Smooth muscle cell (in vitro differentiated cells): Measurements from ENCODE around the gene KLHL26. TPM values are rescaled to one million over a fixed set of nuclear protein-coding genes. Genes with fewer than 3 reads are reported as not detected.
A peak's percentile ranks its signal among the peaks of the same experiment; 100 is the strongest.

ENCODE experiments used
- DNase-seq: peaks from one replicate; lab custom pipeline; 2025; ENCODE audit not compliant: unreplicated experiment; lab: John Stamatoyannopoulos, UW
- H2AFZ ChIP-seq: fragments of 200-600 bp; sonication (generic); 2 replicates; pipeline ENCODE4 v1.6.0; 2016; ENCODE audit warnings: antibody characterized with exemption, low read depth, mild to moderate bottlenecking
- H3F3A ChIP-seq: fragments of 200-600 bp; sonication (generic); 2 replicates; pipeline ENCODE4 v1.6.0; 2017; ENCODE audit warnings: antibody characterized with exemption, low read depth
- H3K27ac ChIP-seq: fragments of 200-600 bp; sonication (generic); 2 replicates; pipeline ENCODE4 v1.5.1; 2016; ENCODE audit warnings: low read depth, mild to moderate bottlenecking
- H3K27me3 ChIP-seq: fragments of 200-600 bp; sonication (generic); 2 replicates; pipeline ENCODE4 v1.6.1; 2016; ENCODE audit warnings: low read depth, mild to moderate bottlenecking
- H3K36me3 ChIP-seq: fragments of 200-600 bp; sonication (generic); 2 replicates; pipeline ENCODE4 v1.5.1; 2016; ENCODE audit warnings: low read depth
- H3K4me1 ChIP-seq: fragments of 200-600 bp; sonication (generic); 2 replicates; pipeline ENCODE4 v1.5.1; 2016; ENCODE audit warnings: low read depth
- H3K4me2 ChIP-seq: fragments of 200-600 bp; sonication (generic); 2 replicates; pipeline ENCODE4 v1.6.0; 2016; ENCODE audit warnings: mild to moderate bottlenecking
- H3K4me3 ChIP-seq: fragments of 200-600 bp; sonication (generic); 2 replicates; pipeline ENCODE4 v1.5.1; 2016; ENCODE audit warnings: mild to moderate bottlenecking
- H3K79me2 ChIP-seq: fragments of 200-600 bp; sonication (generic); 2 replicates; pipeline ENCODE4 v1.6.0; 2016; ENCODE audit warnings: low read depth, mild to moderate bottlenecking
- H3K9ac ChIP-seq: fragments of 200-600 bp; sonication (generic); 2 replicates; pipeline ENCODE4 v1.6.0; 2016; ENCODE audit warnings: low read depth
- H3K9me3 ChIP-seq: fragments of 200-600 bp; sonication (generic); replicated peaks from 2 replicates; pipeline ENCODE4 v1.5.1; 2016; ENCODE audit warnings: low read depth
- H4K20me1 ChIP-seq: fragments of 200-600 bp; sonication (generic); 2 replicates; pipeline ENCODE4 v1.6.0; 2016; ENCODE audit warnings: low read depth
- CTCF ChIP-seq: fragments of 200-600 bp; sonication (generic); IDR thresholded peaks from 2 replicates; pipeline ENCODE4 v1.5.1; 2017; ENCODE audit warnings: borderline replicate concordance, mild to moderate bottlenecking, antibody characterized with exemption; ENCODE audit not compliant: insufficient read depth, poor library complexity, severe bottlenecking
- WGBS: methylation state at CpG from one replicate; pipeline ENCODE4 v1.1.7; 2016; ENCODE audit warnings: low lambda C conversion rate; 5-methylcytosine and 5-hydroxymethylcytosine counted together
- polyA plus RNA-seq: library from polyadenylated mRNA; unstranded; fragments of >200 nt; fragmentation: Nextera tagmentation; extraction: Ambion mirVana; gene quantifications from 2 replicates; pipeline ENCODE4 v1.2.1, GENCODE V29; 2016
- total RNA-seq: library from RNA; depleted of rRNA; stranded (reverse); fragments of >200 nt; gene quantifications from 2 replicates; pipeline ENCODE4 v1.2.3, GENCODE V29; 2014

The KLHL26 gene
- 3.9 and 5.6 TPM in 2 replicates for total RNA-seq
- polyA plus RNA-seq: 7.6 and 8.7 TPM in 2 replicates

GRCh38 chr19:18636969-18637629 lies at the start of gene KLHL26:
Gene KLHL26, plus strand, starts transcription at chr19:18637028. Its CDS starts 27 bp downstream, at chr19:18637055.
- no peaks in the 10 kb centered on the region for H3K36me3 ChIP-seq
- peaks cover 4% of the 10 kb centered on the region for H4K20me1 ChIP-seq
- no peak for DNase-seq
- no peaks in the 10 kb centered on the region for H3K27me3 ChIP-seq
- H3K27ac ChIP-seq: no peak within 1 kb of the TSS
- H3K79me2 ChIP-seq: peaks cover 21% of the 10 kb centered on the region
- H3K4me3 ChIP-seq: peak within 1 kb of the TSS; percentile 66
- peaks cover 7% of the 10 kb centered on the region for H3K4me1 ChIP-seq
- peak within 1 kb of the TSS; percentile 59 for H2AFZ ChIP-seq
- no peak for TF ChIP-seq CTCF
- H3K4me2 ChIP-seq: peak within 1 kb of the TSS; percentile 86
- H3K9ac ChIP-seq: peak within 1 kb of the TSS; percentile 71
- WGBS: 9% methylated on average over 30 of the region's 47 CpGs
- no peaks in the 10 kb centered on the region for H3K9me3 ChIP-seq
- H3F3A ChIP-seq: no peaks in the 10 kb centered on the region

- Histone ChIP-seq H3K4me3 (no peak overlapping the region), H2AFZ (no peak overlapping the region), H3K4me1 (no peaks in the 10 kb centered on the region), H3K27me3 (no peaks in the 10 kb centered on the region), H3K36me3 (no peaks in the 10 kb centered on the region), H3F3A (peaks cover 33% of the 10 kb centered on the region), H3K27ac (no peak overlapping the region), H3K4me2 (peak overlapping the region; percentile 96), H3K79me2 (no peaks in the 10 kb centered on the region), H3K9ac (no peak overlapping the region), H4K20me1 (peaks cover 7% of the 10 kb centered on the region), H3K9me3 (no peaks in the 10 kb centered on the region)
- DNase-seq: no peak
- TF ChIP-seq CTCF: no peak
- WGBS: 94% methylated on average over 10 of the region's 12 CpGs
These were observed 49.3 kb upstream of the KLHL26 start for GRCh38 chr19:18587561-18587960.

GRCh38 chr19:18587962-18588610 lies 48.7 kb upstream of the KLHL26 start:
- TF ChIP-seq CTCF: no peak
- 49% methylated on average over 16 of the region's 16 CpGs for WGBS
- H3K27ac ChIP-seq: peak overlapping the region; percentile 71
- peak overlapping the region; percentile 96 for H3K4me2 ChIP-seq
- H3K9ac ChIP-seq: peak overlapping the region; percentile 54
- peak overlapping the region; percentile 87 for H2AFZ ChIP-seq
- H3K36me3 ChIP-seq: no peaks in the 10 kb centered on the region
- peaks cover 11% of the 10 kb centered on the region for H4K20me1 ChIP-seq
- peak overlapping the region; percentile 95 for H3K4me3 ChIP-seq
- H3K4me1 ChIP-seq: no peaks in the 10 kb centered on the region
- no peaks in the 10 kb centered on the region for H3K79me2 ChIP-seq
- DNase-seq: no peak
- H3K27me3 ChIP-seq: no peaks in the 10 kb centered on the region
- no peaks in the 10 kb centered on the region for H3K9me3 ChIP-seq
- H3F3A ChIP-seq: peaks cover 33% of the 10 kb centered on the region
